GM12874 (cell line): ENCODE results near the gene ZNF184.

Experiments used
- TF ChIP-seq, protein P1 (sequence below): IDR thresholded peaks from 2 replicates; pipeline ENCODE4 v1.5.1; 2011; ENCODE audit warnings: low read depth, mild to moderate bottlenecking, control low read depth, low read length, moderate library complexity; ENCODE audit not compliant: insufficient read depth

ZNF184 gene

DNA sequence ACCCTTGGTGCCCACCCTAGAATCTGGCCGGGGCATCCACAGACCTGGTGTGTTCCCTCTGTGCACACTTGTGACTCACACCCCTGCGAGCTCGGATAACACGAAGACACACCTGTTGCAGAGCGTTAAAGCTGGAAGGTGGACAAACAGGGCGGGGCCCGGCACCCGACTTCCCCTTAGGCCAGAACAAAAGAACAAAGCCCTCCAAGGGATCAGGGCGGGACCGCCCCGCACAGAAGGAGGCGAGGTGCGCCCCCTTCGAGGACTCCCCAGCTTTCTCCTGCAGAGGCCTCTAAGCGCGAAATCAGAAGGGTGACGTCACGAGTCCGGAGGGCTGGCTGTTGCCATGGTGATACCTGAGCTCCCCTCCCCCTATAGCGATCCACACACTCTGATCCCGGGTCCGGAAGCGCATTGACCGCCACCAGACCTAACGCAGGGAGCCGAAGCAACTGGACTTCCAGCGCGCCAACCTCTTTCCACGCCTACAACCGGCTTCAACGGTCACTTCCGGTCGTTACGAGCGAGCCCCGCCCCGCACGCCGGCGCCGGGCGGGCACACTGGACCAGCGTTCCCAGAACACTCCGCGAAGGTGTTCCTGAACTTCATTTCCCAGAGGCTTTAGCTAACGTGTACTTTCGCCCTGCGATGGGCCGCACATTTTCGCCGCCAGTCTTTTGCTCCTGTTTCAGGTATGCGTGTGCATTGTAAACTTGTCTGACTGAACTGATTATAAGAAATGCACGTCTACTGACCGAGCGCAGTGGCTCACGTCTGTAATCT is at the start of gene ZNF184:
TSS of gene ZNF184 (minus strand) at position 489 of the 784 bp plus-strand sequence. CDS start 811 bp downstream, outside the sequence.
- TF ChIP-seq, protein P1, sequence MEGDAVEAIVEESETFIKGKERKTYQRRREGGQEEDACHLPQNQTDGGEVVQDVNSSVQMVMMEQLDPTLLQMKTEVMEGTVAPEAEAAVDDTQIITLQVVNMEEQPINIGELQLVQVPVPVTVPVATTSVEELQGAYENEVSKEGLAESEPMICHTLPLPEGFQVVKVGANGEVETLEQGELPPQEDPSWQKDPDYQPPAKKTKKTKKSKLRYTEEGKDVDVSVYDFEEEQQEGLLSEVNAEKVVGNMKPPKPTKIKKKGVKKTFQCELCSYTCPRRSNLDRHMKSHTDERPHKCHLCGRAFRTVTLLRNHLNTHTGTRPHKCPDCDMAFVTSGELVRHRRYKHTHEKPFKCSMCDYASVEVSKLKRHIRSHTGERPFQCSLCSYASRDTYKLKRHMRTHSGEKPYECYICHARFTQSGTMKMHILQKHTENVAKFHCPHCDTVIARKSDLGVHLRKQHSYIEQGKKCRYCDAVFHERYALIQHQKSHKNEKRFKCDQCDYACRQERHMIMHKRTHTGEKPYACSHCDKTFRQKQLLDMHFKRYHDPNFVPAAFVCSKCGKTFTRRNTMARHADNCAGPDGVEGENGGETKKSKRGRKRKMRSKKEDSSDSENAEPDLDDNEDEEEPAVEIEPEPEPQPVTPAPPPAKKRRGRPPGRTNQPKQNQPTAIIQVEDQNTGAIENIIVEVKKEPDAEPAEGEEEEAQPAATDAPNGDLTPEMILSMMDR = no peak

DNA sequence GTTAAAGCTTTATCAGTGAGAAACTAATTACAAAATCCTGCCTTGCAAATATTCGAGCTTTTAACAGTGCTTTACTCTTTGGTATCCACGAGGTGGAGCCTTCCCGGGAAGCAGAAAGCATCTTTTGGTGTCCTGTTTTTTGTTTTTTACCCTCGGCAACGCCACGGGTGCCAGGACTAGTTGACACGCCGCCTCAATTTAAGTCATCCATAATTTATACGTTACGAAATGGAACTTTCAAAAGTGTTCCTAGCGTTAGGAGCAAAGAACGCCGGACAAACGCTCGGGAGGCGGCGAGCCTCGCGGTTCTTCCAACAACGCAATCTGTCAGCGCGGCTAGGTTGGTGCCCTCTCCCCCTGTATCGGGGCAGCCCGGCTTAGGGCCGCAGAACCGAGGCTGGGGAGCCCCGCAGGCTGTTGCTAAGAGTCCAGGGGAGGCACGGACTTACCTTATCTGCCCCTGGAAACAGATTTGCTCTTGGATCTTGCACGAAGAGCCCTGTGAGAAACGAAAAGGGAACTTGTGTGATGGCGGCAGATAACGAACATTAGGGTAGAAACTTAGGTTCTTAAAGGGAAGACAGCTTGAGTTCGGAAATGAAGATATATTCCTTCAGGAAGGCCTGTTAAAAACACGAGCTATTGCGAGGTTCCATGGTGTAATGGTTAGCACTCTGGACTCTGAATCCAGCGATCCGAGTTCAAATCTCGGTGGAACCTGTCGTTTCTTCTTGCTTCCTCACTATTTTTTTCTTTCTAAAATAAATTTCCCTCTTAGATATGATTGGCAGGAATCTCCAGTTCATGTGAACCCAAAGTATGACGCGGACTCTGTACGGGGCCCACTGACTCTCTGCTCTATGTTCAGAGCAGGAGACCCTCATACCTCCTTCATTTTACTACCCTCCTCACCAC is 46.2 kb upstream of the ZNF184 start:
- TF ChIP-seq, protein P1 = peak; percentile 34; the same call in 1 of the 2 replicates

DNA sequence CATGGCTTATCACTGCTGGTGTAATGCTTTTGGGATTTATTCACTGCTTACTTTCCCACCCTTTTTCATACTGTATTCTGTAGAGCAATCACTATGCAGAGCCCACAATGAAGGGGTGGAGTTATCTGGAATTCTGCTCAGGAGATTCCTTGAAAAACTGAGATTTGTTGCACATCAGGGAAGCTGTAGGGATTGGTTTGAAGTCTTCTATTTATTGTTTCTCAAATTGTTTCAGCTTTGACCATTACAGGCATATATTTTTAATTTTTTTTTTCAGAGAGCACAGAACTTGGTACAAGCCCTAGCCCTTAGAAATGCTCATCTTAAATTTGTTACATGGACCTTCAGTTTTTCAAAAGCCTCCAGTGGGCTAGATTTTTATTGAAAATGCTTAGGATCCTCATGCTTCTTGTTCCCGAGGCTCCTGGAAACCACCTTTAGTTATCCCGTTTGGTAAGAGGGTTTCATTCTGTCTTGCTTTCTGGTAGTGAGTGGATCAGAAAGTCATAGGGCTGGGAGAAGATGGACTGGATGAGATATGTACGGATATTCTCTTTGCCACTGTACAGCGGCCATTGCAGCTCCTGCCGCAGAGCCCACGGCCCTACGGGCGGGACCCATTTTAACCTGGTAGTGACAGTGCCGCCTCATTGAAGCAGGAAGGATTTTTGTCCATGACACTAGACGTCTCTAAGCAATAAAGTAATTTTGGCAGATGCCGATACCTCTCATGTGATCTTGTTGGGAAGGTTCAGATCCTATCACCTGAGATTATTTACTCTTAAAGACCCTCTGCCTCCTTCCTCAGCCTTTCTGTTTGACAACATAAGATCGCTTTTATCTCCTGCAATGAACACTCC is 45.3 kb upstream of the ZNF184 start:
- TF ChIP-seq, protein P1 = no peak

DNA sequence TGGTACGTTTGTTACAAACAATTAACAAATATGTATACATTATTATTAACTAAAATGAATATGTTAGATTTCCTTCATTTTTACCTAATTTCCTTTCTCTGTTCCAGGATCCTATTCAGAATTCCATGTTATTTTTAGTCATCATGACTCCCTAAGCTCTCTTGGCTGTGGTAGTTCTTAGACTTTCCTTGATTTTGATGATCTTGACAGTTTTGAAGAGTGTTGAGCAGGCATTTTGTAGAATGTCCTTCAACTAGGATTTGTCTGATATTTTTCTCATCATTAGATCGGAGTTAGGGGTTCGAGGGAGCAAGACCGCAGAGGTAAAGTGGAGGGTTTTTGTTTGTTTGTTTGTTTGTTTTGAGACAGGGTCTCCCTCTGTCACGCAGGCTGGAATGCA is 44.3 kb upstream of the ZNF184 start:
- TF ChIP-seq, protein P1 = no peak

DNA sequence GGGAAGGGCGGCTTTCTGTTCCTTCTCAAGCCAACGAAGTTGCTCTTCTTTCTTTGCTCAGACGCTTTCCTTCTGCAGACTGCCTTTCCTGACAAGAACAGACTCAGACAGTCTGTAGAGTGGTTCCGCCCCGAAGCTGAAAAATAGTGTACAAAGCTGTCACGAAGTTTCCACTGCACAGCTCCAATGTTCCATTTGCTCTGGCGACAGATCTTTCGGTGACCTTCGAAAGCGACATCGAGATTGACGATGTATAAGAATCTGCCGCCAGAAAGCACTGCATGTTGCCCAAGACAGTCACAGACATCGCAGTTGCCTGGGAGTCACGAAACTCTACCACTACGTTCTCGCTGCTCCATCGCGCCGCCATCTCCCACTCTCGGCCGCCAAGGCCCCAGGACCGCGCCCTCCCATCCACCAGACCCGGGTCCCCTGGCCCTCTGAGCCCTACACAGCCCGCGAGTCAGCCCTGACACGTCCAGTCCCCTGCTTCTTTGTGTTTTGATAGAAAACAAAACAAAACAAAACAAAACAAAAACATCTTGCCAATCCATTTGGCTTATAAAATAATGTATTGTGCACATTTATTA is 42.1 kb upstream of the ZNF184 start:
- TF ChIP-seq, protein P1 = no peak

DNA sequence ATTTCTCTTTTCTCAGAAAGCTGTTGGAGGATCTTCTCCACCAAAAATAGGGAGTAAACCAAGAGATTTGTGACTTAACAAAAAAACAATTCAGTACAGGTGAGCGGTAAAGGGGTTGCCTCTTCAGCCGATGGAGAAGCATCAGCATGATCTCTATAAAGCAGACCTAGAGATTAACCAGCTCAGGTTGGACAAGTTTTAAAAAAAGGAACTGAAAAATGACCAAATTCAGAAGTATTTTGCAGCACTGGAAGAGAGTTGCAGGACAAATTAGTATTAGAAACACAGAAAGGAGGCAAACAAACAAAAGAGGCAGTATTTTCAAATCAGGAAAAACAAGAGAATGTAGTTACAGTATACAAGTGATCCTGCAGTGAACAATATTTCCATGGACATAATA is 39.6 kb upstream of the ZNF184 start:
- TF ChIP-seq, protein P1 = no peak
